HG03039 (cell line): Measurements from ENCODE around the gene KRT83.

Experiments used
- ATAC-seq: cut with Tn5 transposase; IDR thresholded peaks from one replicate; pipeline ENCODE4 v1.9.1; 2021; ENCODE audit warnings: mild to moderate bottlenecking, moderate library complexity; ENCODE audit not compliant: unreplicated experiment

The KRT83 gene

GRCh38 chr12:52268212-52268611 lies 53.0 kb downstream of the KRT83 start:
- ATAC-seq: no peak

GRCh38 chr12:52267699-52268098 lies 53.5 kb downstream of the KRT83 start:
- no peak for ATAC-seq

GRCh38 chr12:52267266-52267665 lies 53.9 kb downstream of the KRT83 start:
- no peak for ATAC-seq

- no peak for ATAC-seq
Measured at GRCh38 chr12:52266514-52266913, 54.7 kb downstream of the KRT83 start.

- no peak for ATAC-seq
Measured at GRCh38 chr12:52264435-52264825, 56.8 kb downstream of the KRT83 start.
